ENCODE results near the gene WDFY4. TPM values are rescaled to one million over a fixed set of nuclear protein-coding genes. Genes with fewer than 3 reads are reported as not detected.

Gene WDFY4
- total and polyA plus RNA-seq, 2 of the 13 experiments (the other 11 are each of a cell fraction or from before 2014, with no cell fraction given) = not detected

DNA sequence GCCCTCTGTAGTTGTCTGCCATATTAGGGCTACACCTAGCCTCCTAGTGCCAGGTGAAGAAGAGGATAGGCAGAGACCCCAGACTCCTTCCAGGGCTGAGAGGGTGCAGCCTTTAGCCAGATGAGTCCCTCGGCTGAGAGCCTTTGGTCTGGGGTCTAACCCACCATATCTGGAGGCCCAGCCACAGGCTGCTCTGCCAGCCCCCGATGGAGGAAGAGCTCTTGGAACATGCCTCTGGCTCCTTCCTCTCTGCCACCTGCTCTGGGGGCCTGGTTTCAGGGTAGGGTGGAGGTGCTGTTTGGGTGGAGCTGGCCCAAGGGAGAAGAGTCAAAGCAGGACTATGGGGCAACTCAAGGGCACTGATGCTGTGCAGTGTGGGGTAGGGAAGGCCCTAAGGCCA lies 253.6 kb downstream of the WDFY4 start:
- no peaks in the 10 kb centered on the region for H4K20me1 ChIP-seq (ENCODE audit: insufficient read depth, low read length)
- in situ Hi-C loops (cut with HindIII; ENCODE audit: extremely low pct_ligation_motif_present, low pct_unique_long_range_greater_than_20kb) (no loop called here), intact Hi-C loops (cut with micrococcal nuclease; ENCODE audit: unreplicated experiment) (no loop called here)
- POLR2A ChIA-PET = no interaction called here
- ATAC-seq (no peak), FAIRE-seq (no peak), DNase-seq (ENCODE audit: low spot score) (no peak)
- no peak overlapping the region for H3K4me2 ChIP-seq (ENCODE audit: low read depth, low read length)
- no TSS peak for BruUV-seq (replicated peaks)
- TF ChIP-seq TOPORS (CRISPR knock-in tag; IDR thresholded peaks at IDR 0.05) = no peak
- peaks cover 4 to 24% of the 10 kb centered on the region in 2 experiments; a peak in 3 of 5 replicates for H3K27me3 ChIP-seq (ENCODE audit: control insufficient read depth in 1 of 2, insufficient read depth in 2 of 2, low read length in 2 of 2)
- no peak overlapping the region for H2AFZ ChIP-seq (ENCODE audit: low read length)
- H3K9me3 ChIP-seq (ENCODE audit: low read length) = no peaks in the 10 kb centered on the region
- no CpG with 5 or more reads among the region's 2 CpGs for WGBS (ENCODE audit: low lambda C conversion rate)
- no peak overlapping the region for H3K9ac ChIP-seq (ENCODE audit: insufficient read depth, low read depth, low read length)
- H3K79me2 ChIP-seq (ENCODE audit: insufficient read depth, low read length) = no peaks in the 10 kb centered on the region
- H3K4me1 ChIP-seq (ENCODE audit: insufficient read depth, low read length) = no peaks in the 10 kb centered on the region
- no peak overlapping the region for H3K27ac ChIP-seq (ENCODE audit: extremely low read length, insufficient read depth, low read length)
- CTCF ChIA-PET (ENCODE audit: low intra/inter-chr PET ratio, low total read pairs) = no interaction called here
- no peak overlapping the region for H3K4me3 ChIP-seq (replicated peaks in 1 of 3; ENCODE audit: insufficient read depth in 1 of 3, low read depth in 2 of 3, low read length in 3 of 3)
- H3K36me3 ChIP-seq (replicated peaks in 1 of 2; ENCODE audit: control insufficient read depth in 1 of 2, insufficient read depth in 2 of 2, low read length in 2 of 2) = no peaks in the 10 kb centered on the region

DNA sequence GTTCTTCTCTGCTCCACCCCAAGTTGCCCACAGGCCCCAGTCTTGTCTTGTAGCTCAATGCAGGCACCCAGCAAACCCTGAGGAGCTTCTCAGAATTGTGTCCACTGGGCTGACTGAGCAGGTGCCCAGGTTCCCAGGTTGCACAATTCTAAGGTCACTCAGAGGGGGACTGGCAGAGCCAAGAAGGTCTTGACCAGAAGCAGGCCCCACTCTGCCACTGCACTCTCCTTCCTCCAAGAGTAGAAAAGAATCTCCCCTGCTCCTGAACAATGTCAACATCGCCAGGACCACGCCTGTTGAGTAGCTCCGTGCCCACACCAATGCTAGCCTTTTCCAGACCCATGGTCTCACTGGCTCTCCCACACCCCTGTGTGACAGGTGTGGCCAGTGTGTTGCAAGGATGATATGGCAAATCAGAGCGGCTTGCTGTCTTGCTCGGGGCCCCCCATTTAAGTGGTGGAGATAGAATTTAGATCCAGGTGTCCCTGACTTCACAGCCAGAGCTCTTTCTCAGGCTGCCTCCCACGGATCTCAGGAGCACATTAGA lies 254.4 kb downstream of the WDFY4 start:
- no peaks in the 10 kb centered on the region for H4K20me1 ChIP-seq (ENCODE audit: insufficient read depth, low read length)
- DNase-seq (ENCODE audit: low spot score) (no peak), FAIRE-seq (no peak), ATAC-seq (no peak)
- H3K4me1 ChIP-seq (ENCODE audit: insufficient read depth, low read length) = no peaks in the 10 kb centered on the region
- CTCF ChIA-PET (ENCODE audit: low intra/inter-chr PET ratio, low total read pairs) = no interaction called here
- no peaks in the 10 kb centered on the region for H3K79me2 ChIP-seq (ENCODE audit: insufficient read depth, low read length)
- no peak overlapping the region for H3K9ac ChIP-seq (ENCODE audit: insufficient read depth, low read depth, low read length)
- H3K27ac ChIP-seq (ENCODE audit: extremely low read length, insufficient read depth, low read length) = no peak overlapping the region
- no peak overlapping the region for H2AFZ ChIP-seq (ENCODE audit: low read length)
- no peaks in the 10 kb centered on the region for H3K9me3 ChIP-seq (ENCODE audit: low read length)
- BruUV-seq (replicated peaks) = no TSS peak
- no peak overlapping the region for H3K4me2 ChIP-seq (ENCODE audit: low read depth, low read length)
- 0% methylated on average over 1 of the region's 6 CpGs for WGBS (ENCODE audit: low lambda C conversion rate)
- in situ Hi-C loops (cut with HindIII; ENCODE audit: extremely low pct_ligation_motif_present, low pct_unique_long_range_greater_than_20kb) (no loop called here), intact Hi-C loops (cut with micrococcal nuclease; ENCODE audit: unreplicated experiment) (no loop called here)
- H3K36me3 ChIP-seq (replicated peaks in 1 of 2; ENCODE audit: control insufficient read depth in 1 of 2, insufficient read depth in 2 of 2, low read length in 2 of 2) = no peaks in the 10 kb centered on the region
- peaks cover 4 to 19% of the 10 kb centered on the region in 2 experiments; a peak in 3 of 5 replicates for H3K27me3 ChIP-seq (ENCODE audit: control insufficient read depth in 1 of 2, insufficient read depth in 2 of 2, low read length in 2 of 2)
- POLR2A ChIA-PET = no interaction called here
- H3K4me3 ChIP-seq (replicated peaks in 1 of 3; ENCODE audit: insufficient read depth in 1 of 3, low read depth in 2 of 3, low read length in 3 of 3) = no peak overlapping the region
- TF ChIP-seq, protein P1, sequence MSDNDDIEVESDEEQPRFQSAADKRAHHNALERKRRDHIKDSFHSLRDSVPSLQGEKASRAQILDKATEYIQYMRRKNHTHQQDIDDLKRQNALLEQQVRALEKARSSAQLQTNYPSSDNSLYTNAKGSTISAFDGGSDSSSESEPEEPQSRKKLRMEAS (IDR thresholded peaks at IDR 0.05) = no peak
- TF ChIP-seq XBP1 (CRISPR knock-in tag; IDR thresholded peaks at IDR 0.05) (no peak), ZBTB7A (CRISPR knock-in tag; IDR thresholded peaks at IDR 0.05) (no peak), SNAPC2 (CRISPR knock-in tag; IDR thresholded peaks at IDR 0.05) (no peak), ZBTB42 (CRISPR knock-in tag; IDR thresholded peaks at IDR 0.05) (no peak), KLF16 (CRISPR knock-in tag; IDR thresholded peaks at IDR 0.05) (no peak), TOE1 (CRISPR knock-in tag; IDR thresholded peaks at IDR 0.05) (no peak)
- TF ChIP-seq, protein P2, sequence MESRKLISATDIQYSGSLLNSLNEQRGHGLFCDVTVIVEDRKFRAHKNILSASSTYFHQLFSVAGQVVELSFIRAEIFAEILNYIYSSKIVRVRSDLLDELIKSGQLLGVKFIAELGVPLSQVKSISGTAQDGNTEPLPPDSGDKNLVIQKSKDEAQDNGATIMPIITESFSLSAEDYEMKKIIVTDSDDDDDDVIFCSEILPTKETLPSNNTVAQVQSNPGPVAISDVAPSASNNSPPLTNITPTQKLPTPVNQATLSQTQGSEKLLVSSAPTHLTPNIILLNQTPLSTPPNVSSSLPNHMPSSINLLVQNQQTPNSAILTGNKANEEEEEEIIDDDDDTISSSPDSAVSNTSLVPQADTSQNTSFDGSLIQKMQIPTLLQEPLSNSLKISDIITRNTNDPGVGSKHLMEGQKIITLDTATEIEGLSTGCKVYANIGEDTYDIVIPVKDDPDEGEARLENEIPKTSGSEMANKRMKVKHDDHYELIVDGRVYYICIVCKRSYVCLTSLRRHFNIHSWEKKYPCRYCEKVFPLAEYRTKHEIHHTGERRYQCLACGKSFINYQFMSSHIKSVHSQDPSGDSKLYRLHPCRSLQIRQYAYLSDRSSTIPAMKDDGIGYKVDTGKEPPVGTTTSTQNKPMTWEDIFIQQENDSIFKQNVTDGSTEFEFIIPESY (CRISPR knock-in tag; IDR thresholded peaks at IDR 0.05) = no peak
- TF ChIP-seq, protein P3, sequence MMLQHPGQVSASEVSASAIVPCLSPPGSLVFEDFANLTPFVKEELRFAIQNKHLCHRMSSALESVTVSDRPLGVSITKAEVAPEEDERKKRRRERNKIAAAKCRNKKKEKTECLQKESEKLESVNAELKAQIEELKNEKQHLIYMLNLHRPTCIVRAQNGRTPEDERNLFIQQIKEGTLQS (CRISPR knock-in tag; IDR thresholded peaks at IDR 0.05) = no peak
- TF ChIP-seq, protein P4, sequence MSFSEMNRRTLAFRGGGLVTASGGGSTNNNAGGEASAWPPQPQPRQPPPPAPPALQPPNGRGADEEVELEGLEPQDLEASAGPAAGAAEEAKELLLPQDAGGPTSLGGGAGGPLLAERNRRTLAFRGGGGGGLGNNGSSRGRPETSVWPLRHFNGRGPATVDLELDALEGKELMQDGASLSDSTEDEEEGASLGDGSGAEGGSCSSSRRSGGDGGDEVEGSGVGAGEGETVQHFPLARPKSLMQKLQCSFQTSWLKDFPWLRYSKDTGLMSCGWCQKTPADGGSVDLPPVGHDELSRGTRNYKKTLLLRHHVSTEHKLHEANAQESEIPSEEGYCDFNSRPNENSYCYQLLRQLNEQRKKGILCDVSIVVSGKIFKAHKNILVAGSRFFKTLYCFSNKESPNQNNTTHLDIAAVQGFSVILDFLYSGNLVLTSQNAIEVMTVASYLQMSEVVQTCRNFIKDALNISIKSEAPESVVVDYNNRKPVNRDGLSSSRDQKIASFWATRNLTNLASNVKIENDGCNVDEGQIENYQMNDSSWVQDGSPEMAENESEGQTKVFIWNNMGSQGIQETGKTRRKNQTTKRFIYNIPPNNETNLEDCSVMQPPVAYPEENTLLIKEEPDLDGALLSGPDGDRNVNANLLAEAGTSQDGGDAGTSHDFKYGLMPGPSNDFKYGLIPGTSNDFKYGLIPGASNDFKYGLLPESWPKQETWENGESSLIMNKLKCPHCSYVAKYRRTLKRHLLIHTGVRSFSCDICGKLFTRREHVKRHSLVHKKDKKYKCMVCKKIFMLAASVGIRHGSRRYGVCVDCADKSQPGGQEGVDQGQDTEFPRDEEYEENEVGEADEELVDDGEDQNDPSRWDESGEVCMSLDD (CRISPR knock-in tag; IDR thresholded peaks at IDR 0.05; ENCODE audit: borderline replicate concordance) = no peak
- TF ChIP-seq, protein P5, sequence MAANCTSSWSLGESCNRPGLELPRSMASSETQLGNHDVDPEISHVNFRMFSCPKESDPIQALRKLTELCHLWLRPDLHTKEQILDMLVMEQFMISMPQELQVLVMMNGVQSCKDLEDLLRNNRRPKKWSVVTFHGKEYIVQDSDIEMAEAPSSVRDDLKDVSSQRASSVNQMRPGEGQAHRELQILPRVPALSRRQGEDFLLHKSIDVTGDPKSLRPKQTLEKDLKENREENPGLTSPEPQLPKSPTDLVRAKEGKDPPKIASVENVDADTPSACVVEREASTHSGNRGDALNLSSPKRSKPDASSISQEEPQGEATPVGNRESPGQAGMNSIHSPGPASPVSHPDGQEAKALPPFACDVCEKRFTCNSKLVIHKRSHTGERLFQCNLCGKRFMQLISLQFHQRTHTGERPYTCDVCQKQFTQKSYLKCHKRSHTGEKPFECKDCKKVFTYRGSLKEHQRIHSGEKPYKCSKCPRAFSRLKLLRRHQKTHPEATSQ (CRISPR knock-in tag; IDR thresholded peaks at IDR 0.05; ENCODE audit: borderline replicate concordance) = no peak

Data from HepG2 (cell line).